Measurements from ENCODE around the gene PCA3.

GRCh38 chr9:76828447-76828846, 64.2 kb downstream of the PCA3 start:
- TF ChIP-seq CTCF (conservative IDR thresholded peaks at IDR 0.05 in 1 of 2, IDR thresholded peaks at IDR 0.05 in 1 of 2; ENCODE audit: low read depth in 1 of 2, low read length in 2 of 2), result no peak
- TF ChIP-seq EZH2 (IDR thresholded peaks at IDR 0.05; ENCODE audit: low read length, missing control alignments), result no peak
